NCI-H1105 (cell line): ENCODE results near the gene ZNF41.

Experiments used
- DNase-seq: peaks from one replicate; lab custom pipeline; 2025; lab: John Stamatoyannopoulos, UW

Gene ZNF41

DNA sequence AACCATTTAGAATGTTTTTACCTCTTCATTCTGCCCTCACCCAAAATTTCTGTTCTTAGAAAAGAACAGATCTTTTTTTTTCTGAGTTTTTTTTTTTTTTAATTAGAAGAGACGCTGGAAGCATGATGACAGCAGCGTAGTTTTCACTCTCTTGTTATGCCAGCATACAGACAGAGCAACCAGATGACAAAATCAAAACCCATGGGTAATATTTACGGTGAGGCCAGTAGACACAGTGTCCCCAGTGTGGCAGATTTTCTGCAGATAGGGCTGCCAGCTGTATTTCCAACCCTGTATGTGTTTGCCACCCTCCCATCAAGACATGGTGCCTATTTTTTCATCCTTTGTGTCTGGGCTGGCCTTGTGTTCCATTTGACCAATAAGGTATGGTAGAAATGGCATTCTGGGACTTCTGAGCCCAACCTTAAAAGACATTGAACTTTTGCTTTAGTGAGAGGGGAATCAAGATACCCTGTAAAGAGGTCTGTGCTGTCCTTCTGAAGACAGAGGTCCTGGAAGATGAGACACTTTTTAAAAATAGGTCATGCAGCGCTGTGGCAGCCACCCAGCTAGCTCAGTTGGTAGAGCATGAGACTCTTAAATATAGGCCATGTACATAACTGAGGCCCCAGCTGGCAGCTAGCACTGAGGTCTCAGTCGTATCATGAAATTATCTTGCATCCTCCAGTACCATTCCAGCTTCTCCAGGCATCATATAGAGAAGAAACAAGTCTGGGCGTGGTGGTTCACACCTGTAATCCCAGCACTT, 6.7 kb upstream of the ZNF41 start:
- no peak for DNase-seq

DNA sequence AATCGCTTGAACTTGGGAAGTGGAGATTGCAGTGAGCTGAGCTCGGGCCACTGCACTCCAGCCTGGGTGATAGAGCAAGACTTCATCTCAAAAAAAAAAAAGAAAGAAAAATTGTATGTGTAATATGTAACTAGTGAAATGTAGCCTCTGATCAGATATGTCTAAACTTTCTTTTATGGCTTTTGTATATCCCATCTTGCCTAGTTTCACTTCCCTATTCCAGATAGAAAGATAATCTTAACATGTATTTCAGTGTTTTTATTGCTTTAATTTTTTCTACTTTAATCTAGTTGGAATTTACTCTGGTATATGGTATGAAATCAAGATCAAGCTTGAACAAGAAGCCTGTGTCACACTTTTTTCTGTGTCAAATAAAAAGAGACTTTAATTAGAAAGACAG, 1.9 kb upstream of the ZNF41 start:
- no peak for DNase-seq

DNA sequence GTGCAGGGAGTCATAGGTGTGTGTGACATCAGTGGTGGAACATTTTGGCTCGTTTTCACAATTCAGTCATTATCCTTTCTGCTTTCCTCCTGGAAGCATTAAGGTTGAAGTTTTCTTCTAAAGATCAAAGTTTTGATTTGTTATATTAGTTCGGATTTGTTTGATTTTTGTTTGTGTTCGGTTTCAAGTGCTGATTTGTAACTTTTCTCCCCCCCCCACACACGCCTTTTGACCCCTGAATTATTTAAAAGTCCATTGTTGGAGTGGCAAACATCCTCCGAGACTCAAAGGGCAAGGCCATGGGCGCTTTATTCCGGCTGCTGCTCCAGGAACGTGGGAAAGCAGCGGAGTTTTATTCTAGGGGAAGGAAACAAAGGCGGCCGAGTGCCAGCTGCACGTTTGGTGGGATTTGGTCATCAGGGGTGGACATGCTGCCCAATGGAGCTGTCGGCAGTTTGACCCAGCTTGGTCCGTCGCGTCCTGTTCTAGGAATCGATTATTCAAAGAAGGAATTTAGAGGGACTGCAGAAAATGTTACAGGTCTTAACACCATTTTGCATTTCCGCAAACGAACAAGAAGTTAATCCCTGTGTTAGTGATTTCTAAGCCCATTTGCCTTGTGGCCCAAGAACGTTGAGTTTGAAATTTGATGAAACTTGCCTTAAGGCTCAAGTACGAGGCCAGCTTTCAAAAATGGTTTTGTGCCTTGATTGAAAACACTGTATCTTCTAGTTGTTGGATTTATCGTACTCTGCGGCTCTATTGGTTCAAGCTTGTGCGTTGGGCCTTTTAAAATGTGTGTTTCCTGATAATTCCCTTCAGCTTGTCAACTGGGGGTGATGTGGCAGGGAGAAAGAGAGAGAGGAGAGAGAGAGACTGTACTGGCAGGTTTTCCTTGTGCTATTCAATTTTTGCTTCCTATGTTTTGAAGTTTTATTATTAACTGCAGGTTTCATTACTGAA, 565 bp upstream of the ZNF41 start:
- no peak for DNase-seq

DNA sequence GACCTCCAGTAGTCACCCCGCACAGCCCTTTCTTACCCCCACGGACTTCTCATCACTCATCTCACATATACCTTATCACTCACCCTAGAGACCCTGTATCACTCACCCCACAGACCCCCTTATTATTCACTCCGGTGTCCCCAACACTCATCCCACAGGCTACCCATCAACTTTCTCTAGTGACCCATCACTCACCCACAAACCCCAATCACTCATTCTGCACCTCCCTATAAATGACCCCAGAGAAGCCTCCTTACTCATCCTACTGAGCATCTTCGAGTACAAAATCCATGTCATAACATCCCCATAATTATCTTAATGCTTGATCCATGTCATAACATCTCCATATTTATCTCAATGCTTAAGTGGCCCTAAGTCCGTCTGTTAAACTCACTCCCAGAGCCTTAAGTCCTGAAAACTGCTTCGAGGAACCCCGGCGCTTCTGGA, 934 bp downstream of the ZNF41 start:
- DNase-seq: no peak

DNA sequence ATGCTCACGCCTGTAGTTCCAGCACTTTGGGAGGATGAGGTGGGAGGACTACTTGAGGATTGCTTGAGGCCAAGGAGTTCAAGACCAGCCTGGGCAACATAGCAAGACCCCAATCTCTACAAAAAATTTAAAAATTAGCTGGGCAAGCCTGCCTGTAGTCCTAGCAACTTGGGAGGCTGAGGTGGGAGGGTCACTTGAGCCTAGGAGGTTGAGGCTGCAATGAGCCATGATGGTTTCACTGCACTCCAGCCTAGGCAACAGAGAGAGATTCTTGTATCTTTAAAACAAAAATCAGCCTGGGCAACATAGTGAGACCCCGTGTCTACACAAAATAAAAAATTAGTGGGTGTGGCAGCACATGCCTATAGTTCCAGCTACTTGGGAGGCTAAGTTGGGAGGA, 1.9 kb downstream of the ZNF41 start:
- DNase-seq: no peak

DNA sequence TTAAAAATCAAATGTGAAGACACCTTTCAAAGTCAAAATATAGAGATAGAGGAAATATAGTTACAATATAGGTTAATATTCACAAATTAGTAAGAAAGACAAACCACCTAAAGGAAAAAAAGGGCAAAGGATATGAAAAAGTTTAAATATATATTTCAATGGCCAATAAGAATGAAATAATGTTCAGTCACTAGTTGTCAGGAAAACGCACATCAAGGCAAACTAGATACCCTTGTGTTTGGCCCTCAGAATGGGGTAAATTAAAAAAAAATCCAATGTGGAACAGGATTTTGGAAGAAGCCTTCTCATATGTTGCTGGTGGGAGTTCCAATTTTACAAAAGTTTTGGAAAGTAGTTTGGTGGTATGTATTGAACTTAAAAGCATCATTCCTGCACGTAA, 2.4 kb downstream of the ZNF41 start:
- no peak for DNase-seq

DNA sequence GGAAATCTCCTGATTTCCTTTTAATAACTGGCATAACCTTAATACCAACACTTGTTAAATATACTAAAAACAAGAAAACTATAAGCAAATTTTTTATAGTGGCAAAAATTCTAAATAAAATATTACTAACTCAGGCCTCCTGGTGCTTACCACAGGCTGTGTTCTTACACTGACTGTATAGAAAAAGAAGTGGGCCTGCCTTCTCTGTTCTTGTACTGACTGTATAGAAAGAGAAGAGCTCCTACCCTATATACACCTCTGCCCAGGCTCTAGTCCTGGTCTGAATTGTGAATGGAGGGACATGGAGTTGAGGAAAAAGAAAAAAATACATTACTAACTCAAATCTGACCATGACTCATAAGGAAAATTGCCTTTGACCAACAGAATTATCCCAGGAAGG, 7.5 kb downstream of the ZNF41 start:
- DNase-seq: no peak

DNA sequence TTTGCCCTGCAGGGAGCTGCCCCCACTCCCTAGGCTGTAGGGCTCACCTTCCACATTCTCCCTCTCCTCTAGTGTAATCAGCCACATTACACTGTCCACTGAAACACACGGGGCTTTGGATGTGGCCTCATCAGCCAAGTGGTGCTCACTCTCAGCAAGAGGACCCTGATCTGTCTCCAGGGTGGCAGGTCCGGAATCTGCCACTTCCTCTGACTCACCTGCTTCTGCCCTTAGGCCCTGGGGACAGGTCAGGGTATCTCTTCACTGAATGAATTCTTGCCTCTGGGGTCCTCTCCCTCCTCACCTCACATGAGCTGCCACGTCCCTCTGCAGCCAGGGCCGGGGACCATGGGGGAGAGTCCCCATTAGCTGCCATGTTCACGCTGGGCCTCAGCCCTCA, 15.9 kb downstream of the ZNF41 start:
- no peak for DNase-seq

DNA sequence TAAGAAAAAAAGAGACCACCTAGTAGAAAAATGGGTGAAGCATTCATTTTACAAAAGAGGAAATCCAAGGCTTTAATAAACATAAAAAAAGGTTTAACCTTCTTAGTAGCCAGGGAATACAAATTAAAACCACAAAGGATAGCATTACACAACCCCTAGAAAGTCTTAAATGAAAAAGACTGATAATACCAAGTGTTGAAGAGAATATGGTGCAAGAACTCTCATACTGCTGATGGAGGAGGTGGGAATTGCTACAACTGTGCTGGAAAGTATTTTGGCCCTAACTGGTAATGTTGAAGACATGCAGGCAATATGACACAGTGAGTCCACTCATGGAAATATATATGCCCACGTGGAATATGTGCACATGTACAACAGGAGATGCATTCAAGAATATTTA, 22.5 kb downstream of the ZNF41 start:
- no peak for DNase-seq

DNA sequence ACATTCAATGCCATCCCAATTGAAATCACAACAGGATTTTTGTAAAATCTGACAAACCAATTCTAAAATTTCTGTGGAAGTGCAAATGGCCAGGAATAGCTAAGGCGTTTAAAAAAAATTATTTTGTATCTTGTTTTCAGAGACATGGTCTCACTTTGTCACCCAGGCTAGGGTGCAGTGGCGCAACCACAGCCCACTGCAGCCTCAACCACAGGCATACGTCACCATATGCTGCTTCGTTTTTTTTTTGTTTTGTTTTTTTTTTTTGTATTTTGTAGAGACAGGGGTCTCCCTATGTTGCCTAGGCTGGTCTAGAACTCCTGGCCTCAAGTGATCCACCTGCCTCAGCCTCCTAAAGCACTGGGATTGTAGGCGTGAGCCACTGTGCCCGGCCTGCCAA, 24.5 kb downstream of the ZNF41 start:
- DNase-seq: no peak

DNA sequence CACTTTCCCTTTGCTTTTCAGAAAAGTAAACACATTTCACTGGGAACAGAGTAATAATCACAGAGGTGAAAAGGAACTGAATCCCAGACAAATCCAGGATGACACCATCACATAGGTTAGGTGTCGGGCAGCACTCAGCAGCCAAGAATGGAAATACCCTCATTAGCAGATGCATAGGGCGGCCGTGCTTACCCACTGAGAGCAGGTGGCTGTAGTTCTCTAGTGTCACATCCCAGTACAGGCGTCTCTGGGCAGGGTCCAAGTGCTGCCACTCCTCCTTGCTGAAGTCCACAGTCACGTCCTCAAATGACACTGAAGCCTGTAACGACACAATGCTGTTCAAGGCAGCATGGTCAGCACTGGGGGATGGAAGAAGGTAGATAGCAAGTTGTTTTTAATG, 26.9 kb downstream of the ZNF41 start:
- no peak for DNase-seq

DNA sequence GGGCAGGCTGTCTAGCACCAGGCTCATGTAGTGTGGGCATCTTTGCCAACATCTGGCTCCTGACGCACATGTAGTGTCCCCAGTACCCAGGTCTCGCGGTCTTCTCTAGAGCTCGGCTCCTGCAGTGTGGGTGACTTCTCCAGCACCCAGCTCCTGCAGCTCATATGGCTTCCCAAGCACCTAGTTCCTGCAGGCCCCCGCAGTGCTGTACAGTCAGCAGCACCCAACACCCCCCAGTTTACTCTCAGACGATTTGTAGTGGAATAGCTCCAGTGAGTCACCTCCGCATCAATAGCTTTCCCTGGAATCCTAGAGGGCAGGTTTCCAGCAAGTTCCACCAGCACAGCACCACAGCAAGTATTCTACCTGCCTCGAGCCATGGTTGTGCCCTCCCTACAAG, 30.9 kb downstream of the ZNF41 start:
- no peak for DNase-seq

DNA sequence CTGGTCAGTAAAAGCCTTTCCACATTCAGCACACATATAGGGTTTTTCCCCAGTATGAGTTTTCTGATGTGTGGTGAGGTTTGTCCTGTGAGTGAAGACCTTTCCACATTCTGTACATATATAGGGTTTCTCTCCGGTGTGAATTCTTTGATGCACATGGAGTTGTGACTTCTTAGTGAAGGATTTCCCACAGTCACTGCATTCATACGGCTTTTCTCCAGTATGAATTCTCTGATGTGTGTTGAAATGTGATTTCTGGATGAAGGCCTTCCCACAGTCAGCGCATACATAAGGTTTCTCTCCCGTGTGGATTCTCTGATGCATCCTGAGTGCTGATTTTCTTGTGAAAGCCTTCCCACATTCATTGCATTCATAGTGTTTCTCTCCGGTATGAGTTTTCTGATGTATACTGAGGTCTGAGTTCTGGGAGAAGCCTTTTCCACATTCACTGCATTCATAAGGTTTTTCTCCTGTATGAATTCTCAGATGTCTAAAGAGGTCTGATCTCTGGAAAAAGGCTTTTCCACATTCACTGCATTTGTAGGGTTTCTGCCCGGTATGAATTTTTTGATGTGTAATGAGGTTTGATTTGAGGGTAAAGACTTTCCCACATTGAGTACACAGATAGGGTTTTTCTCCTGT, 34.7 kb downstream of the ZNF41 start:
- DNase-seq: no peak

DNA sequence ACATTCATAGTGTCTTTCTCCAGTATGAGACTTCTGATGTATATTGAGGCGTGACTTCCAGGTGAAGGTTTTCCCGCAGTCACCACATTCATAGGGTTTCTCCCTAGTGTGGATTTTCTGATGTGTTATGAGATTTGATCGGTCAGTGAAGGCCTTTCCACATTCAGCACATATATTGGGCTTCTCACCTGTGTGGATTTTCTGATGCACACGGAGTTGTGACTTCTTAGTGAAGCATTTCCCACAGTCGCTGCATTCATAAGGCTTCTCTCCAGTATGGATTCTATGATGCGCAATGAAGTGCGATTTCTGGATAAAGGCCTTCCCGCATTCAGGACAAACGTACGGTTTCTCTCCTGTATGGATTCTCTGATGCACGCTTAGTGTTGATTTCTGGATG, 35.4 kb downstream of the ZNF41 start:
- DNase-seq: no peak

DNA sequence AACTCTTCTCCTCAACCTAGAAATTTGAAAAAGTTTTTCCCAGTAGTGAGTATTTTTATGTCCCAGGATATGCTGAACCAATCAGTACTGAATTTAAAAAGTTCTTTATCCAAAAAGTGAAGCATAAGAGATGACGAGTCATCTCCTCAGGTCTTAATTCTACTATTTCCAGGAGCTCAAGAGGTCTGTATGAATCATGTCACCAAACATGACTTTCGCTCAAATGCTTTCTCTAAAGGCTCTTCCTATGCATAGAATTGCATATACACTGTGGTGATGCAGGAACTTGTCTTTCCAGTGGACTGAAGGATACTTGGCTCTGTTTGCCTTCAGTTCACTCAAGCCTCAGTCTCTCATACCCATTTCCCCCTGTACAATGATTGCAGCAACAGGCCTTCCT, 36.1 kb downstream of the ZNF41 start:
- no peak for DNase-seq

DNA sequence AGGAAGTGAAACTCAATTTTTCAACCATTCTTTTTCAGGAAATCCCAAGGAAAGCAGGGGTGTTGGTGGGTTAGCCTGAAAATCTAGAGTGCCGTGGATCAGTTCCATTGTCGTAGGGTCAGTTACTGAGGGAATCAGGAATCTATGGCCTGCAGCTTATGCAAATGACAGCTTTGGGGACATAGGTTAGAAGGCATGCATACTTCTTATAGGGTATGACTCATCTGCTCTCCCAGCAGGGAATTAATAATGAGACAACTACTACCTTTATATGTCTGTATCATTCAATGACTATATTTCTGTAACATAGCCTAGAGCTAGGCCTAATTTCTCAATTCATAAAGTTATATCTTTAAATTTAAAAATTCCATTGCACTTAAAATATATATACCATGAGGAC, 36.6 kb downstream of the ZNF41 start:
- no peak for DNase-seq

DNA sequence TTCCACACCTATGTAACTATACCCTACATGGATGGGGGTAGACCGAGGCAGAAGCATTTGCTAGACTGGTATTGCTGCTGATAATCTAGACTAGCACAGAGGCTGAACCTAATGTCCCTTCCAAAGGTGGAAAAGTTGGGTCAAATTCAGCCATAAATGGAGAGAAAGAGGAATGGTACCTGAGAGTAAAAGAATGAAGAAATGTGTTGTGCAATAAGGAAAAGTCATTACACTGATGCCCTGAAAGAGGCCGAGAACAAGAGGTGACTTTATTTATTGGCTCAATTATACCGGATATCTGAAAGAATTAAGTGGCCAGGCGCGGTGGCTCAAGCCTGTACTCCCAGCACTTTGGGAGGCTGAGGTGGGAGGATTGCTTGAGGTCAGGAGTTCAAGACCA, 52.1 kb downstream of the ZNF41 start:
- no peak for DNase-seq

DNA sequence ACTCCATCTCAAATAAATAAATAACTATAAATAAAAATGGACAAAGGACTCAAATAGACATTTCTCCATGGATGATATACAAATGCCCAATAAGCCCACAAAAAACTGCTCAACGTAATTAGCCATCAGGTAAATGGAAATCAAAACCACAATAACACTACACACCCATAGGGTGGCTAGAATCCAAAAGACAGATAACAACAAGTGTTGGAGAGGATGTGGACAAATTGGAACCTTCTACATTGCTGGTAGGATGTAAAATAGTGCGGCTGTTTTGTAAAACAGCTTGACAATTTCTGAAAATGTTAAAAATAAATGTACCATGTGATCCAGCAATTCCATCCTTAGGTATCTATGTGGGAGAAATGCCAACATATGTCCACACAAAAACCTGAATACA, 60.6 kb downstream of the ZNF41 start:
- DNase-seq: no peak

DNA sequence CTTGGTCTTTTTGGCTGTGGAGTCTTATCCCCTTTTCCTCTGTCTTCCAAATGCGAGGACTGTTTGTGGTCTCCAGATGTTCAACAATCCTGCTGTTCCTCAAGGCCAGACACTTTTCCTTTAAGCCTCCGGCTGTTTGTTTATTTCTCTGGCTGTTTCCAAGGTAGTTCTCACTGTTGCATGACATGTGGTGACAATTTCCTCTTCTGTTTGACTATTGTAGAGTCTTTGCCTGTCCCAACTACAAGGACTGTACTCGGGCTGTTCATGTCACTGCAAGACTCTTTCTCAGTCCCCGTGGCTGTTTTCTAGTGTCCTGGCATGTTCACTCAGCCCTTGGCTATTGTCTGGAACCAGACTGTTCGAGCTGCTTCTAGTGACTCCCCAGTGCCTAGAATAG, 62.1 kb downstream of the ZNF41 start:
- DNase-seq: no peak

DNA sequence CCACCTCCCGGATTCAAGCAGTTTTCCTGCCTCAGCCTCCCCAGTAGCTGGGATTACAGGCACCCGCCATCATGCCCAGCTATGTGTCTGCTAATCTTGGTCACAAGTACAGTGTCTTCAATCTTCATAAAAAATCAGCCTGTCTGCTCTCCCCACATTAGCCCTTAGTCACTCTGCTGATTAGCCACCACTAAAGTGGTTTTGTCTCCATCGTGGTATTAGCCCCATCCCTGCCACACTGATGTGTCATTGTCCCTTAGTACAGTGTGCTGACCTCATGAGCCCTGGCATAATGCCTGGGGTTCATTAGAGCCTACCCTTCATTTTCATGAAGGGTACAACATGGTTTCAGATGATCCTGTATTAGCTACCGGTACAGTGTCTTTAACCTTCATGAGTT, 62.8 kb downstream of the ZNF41 start:
- no peak for DNase-seq

DNA sequence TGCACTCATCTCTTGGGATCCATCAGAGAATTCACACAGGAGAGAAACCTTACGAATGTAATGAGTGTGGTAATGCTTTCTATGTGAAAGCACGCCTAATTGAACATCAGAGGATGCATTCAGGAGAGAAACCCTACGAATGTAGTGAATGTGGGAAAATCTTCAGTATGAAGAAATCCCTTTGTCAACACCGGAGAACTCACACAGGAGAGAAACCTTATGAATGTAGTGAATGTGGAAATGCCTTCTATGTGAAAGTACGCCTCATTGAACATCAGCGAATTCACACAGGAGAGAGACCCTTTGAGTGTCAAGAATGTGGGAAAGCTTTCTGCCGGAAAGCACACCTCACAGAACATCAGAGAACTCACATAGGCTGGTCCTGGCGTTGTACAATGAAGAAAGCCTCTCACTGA, 69.8 kb downstream of the ZNF41 start:
- DNase-seq: no peak
